ENCODE results near the gene SLC2A10.

The SLC2A10 gene

GRCh38 chr20:46698788-46699187, 10.7 kb upstream of the SLC2A10 start:
- Histone ChIP-seq H3K27ac (ENCODE audit: poor library complexity, severe bottlenecking) (no peak overlapping the region), H3K36me3 (ENCODE audit: low read depth) (no peaks in the 10 kb centered on the region), H3K4me1 (ENCODE audit: insufficient read depth, poor library complexity, severe bottlenecking) (peaks cover 6% of the 10 kb centered on the region), H3K4me3 (ENCODE audit: severe bottlenecking) (no peak overlapping the region), H3K27me3 (ENCODE audit: insufficient read depth, poor library complexity, severe bottlenecking) (no peaks in the 10 kb centered on the region), H3K9me3 (ENCODE audit: severe bottlenecking) (no peaks in the 10 kb centered on the region)
- DNase-seq (ENCODE audit: low spot score) (no peak), ATAC-seq (ENCODE audit: low read depth) (peak; percentile 38; the same call in 2 of the 3 replicates)
- TF ChIP-seq, protein P1, sequence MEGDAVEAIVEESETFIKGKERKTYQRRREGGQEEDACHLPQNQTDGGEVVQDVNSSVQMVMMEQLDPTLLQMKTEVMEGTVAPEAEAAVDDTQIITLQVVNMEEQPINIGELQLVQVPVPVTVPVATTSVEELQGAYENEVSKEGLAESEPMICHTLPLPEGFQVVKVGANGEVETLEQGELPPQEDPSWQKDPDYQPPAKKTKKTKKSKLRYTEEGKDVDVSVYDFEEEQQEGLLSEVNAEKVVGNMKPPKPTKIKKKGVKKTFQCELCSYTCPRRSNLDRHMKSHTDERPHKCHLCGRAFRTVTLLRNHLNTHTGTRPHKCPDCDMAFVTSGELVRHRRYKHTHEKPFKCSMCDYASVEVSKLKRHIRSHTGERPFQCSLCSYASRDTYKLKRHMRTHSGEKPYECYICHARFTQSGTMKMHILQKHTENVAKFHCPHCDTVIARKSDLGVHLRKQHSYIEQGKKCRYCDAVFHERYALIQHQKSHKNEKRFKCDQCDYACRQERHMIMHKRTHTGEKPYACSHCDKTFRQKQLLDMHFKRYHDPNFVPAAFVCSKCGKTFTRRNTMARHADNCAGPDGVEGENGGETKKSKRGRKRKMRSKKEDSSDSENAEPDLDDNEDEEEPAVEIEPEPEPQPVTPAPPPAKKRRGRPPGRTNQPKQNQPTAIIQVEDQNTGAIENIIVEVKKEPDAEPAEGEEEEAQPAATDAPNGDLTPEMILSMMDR (IDR thresholded peaks at IDR 0.05; ENCODE audit: poor library complexity, severe bottlenecking) = no peak

GRCh38 chr20:46699651-46700359, 9.6 kb upstream of the SLC2A10 start:
- DNase-seq (ENCODE audit: low spot score) (no peak), ATAC-seq (ENCODE audit: low read depth) (peak; percentile 69)

GRCh38 chr20:46700481-46700880, 9.0 kb upstream of the SLC2A10 start:
- Histone ChIP-seq H3K27me3 (ENCODE audit: insufficient read depth, poor library complexity, severe bottlenecking) (no peaks in the 10 kb centered on the region), H3K36me3 (ENCODE audit: low read depth) (no peaks in the 10 kb centered on the region), H3K9me3 (ENCODE audit: severe bottlenecking) (no peaks in the 10 kb centered on the region), H3K4me3 (ENCODE audit: severe bottlenecking) (no peak overlapping the region), H3K4me1 (ENCODE audit: insufficient read depth, poor library complexity, severe bottlenecking) (peaks cover 6% of the 10 kb centered on the region), H3K27ac (ENCODE audit: poor library complexity, severe bottlenecking) (no peak overlapping the region)
- ATAC-seq (ENCODE audit: low read depth) (no peak), DNase-seq (ENCODE audit: low spot score) (no peak)
- TF ChIP-seq, protein P1 (IDR thresholded peaks at IDR 0.05; ENCODE audit: poor library complexity, severe bottlenecking) = no peak

More at GRCh38 chr20:46699651-46700359, 9.6 kb upstream of the SLC2A10 start:
- Histone ChIP-seq H3K9me3 (ENCODE audit: severe bottlenecking) (no peaks in the 10 kb centered on the region), H3K27ac (ENCODE audit: poor library complexity, severe bottlenecking) (no peak overlapping the region), H3K4me3 (ENCODE audit: severe bottlenecking) (no peak overlapping the region), H3K27me3 (ENCODE audit: insufficient read depth, poor library complexity, severe bottlenecking) (no peaks in the 10 kb centered on the region), H3K36me3 (ENCODE audit: low read depth) (no peaks in the 10 kb centered on the region), H3K4me1 (ENCODE audit: insufficient read depth, poor library complexity, severe bottlenecking) (peaks cover 6% of the 10 kb centered on the region)
- TF ChIP-seq, protein P1 (IDR thresholded peaks at IDR 0.05; ENCODE audit: poor library complexity, severe bottlenecking) = peak; percentile 99

DNA sequence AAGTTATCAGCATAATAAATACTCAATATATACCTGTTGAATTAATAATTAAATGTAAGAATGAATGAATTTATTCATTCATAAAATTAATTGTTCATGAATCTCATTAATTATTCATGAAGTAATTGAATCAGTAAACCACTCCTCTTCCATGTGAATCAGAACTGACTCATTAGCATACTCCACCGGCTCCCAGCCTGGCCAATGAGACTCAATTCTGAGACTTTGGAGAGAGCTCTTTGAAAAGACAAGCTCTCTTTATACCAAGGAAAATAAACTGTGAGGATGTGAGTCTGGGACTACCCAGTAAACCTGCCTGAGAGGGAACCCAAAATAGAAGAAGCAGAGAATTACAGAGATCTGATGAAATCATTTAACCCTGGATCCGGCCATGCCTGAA, 8.4 kb upstream of the SLC2A10 start:
- H3K27ac ChIP-seq (ENCODE audit: poor library complexity, severe bottlenecking) = no peak overlapping the region
- H3K9me3 ChIP-seq (ENCODE audit: severe bottlenecking) = no peaks in the 10 kb centered on the region
- H3K4me3 ChIP-seq (ENCODE audit: severe bottlenecking) = no peak overlapping the region
- DNase-seq (ENCODE audit: low spot score) (no peak), ATAC-seq (ENCODE audit: low read depth) (no peak)
- H3K36me3 ChIP-seq (ENCODE audit: low read depth) = no peaks in the 10 kb centered on the region
- TF ChIP-seq, protein P1 (IDR thresholded peaks at IDR 0.05; ENCODE audit: poor library complexity, severe bottlenecking) = no peak
- no peaks in the 10 kb centered on the region for H3K27me3 ChIP-seq (ENCODE audit: insufficient read depth, poor library complexity, severe bottlenecking)
- H3K4me1 ChIP-seq (ENCODE audit: insufficient read depth, poor library complexity, severe bottlenecking) = peaks cover 6% of the 10 kb centered on the region

DNA sequence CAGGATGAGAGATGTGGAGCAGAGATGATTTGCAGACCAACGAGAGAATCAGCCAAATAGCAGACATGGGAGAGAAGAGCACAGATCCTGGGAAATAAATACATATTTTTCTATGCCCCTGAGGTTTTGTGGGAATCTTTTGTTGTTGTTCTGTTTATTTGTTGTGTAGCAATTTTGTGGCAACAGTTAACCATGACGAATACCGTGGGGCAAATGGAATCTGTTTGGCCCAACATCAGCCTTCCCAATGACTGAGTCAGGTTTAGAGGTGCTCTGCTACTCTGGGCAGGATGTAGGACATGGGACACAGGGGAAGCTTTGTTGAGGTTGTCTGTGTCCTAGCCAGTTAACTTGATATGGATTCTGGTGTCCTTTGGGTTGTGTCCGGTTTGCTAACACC, 7.9 kb upstream of the SLC2A10 start:
- Histone ChIP-seq H3K36me3 (ENCODE audit: low read depth) (no peaks in the 10 kb centered on the region), H3K27me3 (ENCODE audit: insufficient read depth, poor library complexity, severe bottlenecking) (no peaks in the 10 kb centered on the region), H3K4me1 (ENCODE audit: insufficient read depth, poor library complexity, severe bottlenecking) (peaks cover 6% of the 10 kb centered on the region), H3K9me3 (ENCODE audit: severe bottlenecking) (no peaks in the 10 kb centered on the region), H3K4me3 (ENCODE audit: severe bottlenecking) (no peak overlapping the region), H3K27ac (ENCODE audit: poor library complexity, severe bottlenecking) (no peak overlapping the region)
- TF ChIP-seq, protein P1 (IDR thresholded peaks at IDR 0.05; ENCODE audit: poor library complexity, severe bottlenecking) = no peak
- ATAC-seq (ENCODE audit: low read depth) (no peak), DNase-seq (ENCODE audit: low spot score) (no peak)
